NT2/D1 (cell line): ENCODE measurements around the gene KIF2B.

Source experiments
- SUZ12 ChIP-seq: IDR thresholded peaks from 2 replicates; pipeline ENCODE4 v1.6.1; 2011; ENCODE audit not compliant: insufficient read length, insufficient read depth; ENCODE audit errors: extremely low read depth
- YY1 ChIP-seq: IDR thresholded peaks from 2 replicates; pipeline ENCODE4 v1.6.1; 2011; ENCODE audit not compliant: insufficient read length, insufficient read depth
- ZNF274 ChIP-seq: IDR thresholded peaks from 2 replicates; pipeline ENCODE4 v1.6.1; 2011; ENCODE audit warnings: mild to moderate bottlenecking, low read depth, low read length

DNA sequence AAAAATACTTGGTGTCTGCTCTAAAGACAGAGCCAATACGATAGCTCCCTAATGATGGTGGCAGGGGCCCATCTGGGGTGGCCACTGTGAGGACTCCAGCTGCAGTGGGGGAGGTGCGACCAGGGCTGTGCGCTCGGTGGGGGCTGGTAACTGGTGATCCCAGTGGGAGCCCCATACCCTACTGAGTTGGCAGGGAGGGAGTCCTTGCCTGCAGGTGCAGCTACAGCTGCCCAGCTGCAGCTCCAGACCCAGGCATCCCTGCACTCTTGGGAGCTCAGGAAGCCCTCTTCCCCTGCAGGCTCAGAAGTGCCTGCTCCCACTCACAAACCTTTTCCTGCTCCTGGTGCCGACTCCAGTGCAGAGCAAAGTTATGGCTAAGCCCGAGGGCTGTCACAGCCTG lies 31.2 kb upstream of the KIF2B start:
- TF ChIP-seq SUZ12, result no peak
- TF ChIP-seq YY1, result no peak
- no peak for TF ChIP-seq ZNF274
